Heart left ventricle (tissue), 16 donors: Measurements from ENCODE around the gene PTGR3. TPM values are rescaled to one million over a fixed set of nuclear protein-coding genes. Genes with fewer than 3 reads are reported as not detected.

Experiments used
- ATAC-seq, 4 donors: fragments of 200-7000 bp; cut with Tn5 transposase; one replicate each; pipeline ENCODE4 v1.9.1; 2020 to 2022; ENCODE audit warnings: moderate library complexity in 4 of 4, mild to moderate bottlenecking in 3 of 4, moderate number of reproducible peaks in 1 of 4
- DNase-seq, 5 donors: peaks; one replicate each; pipeline ENCODE4 v3.0.0-alpha.2; 2020
- H3K27ac ChIP-seq, 12 donors: fragments of 200-600 bp; sonication (generic) in 4 of 12; one replicate each; pipeline versions ENCODE4 v1.5.0 to v1.8.0; 2016 to 2022; ENCODE audit warnings: mild to moderate bottlenecking in 2 of 12
- H3K27me3 ChIP-seq, 9 donors: fragments of 200-600 bp; sonication (generic) in 2 of 9; one replicate each; pipeline versions ENCODE4 v1.5.1 to v1.8.0; 2016 to 2022; ENCODE audit warnings: mild to moderate bottlenecking in 3 of 9
- H3K36me3 ChIP-seq, 9 donors: fragments of 200-600 bp; sonication (generic) in 2 of 9; one replicate each; pipeline versions ENCODE4 v1.5.0 to v1.8.0; 2018 to 2022; ENCODE audit warnings: mild to moderate bottlenecking in 2 of 9
- H3K4me1 ChIP-seq, 12 donors: fragments of 200-600 bp; sonication (generic) in 4 of 12; one replicate each; pipeline versions ENCODE4 v1.5.0 to v1.8.0; 2016 to 2022; ENCODE audit warnings: mild to moderate bottlenecking in 3 of 12
- H3K4me3 ChIP-seq, 12 donors: fragments of 200-600 bp; sonication (generic) in 4 of 12; one replicate each; pipeline versions ENCODE4 v1.5.0 to v1.8.0; 2017 to 2022; ENCODE audit warnings: mild to moderate bottlenecking in 9 of 12, moderate library complexity in 4 of 12
- H3K9me3 ChIP-seq, 12 donors: fragments of 200-600 bp; sonication (generic) in 4 of 12; one replicate each; pipeline versions ENCODE4 v1.5.0 to v1.8.0; 2016 to 2022; ENCODE audit warnings: mild to moderate bottlenecking in 1 of 12
- CTCF ChIP-seq, 12 donors: fragments of 200-600 bp; sonication (generic) in 4 of 12; IDR thresholded peaks; one replicate each; pipeline versions ENCODE4 v1.5.0 to v1.8.0; 2018 to 2022; ENCODE audit warnings: antibody characterized with exemption in 12 of 12, mild to moderate bottlenecking in 5 of 12
- POLR2A ChIP-seq, 2 donors: fragments of 450-650 bp; IDR thresholded peaks; one replicate each; pipeline ENCODE4 v1.6.1; 2017; ENCODE audit warnings: antibody characterized with exemption in 2 of 2, mild to moderate bottlenecking in 2 of 2, moderate library complexity in 2 of 2
- WGBS, 4 donors: extraction: QIAGEN DNeasy Blood & Tissue Kit in 2 of 4; methylation state at CpG; one replicate each; pipeline versions ENCODE4 v1.1.5 to v1.1.7; 2013 to 2018; 5-methylcytosine and 5-hydroxymethylcytosine counted together
- intact Hi-C, 10 donors: fragments of 100-400 bp; cut with DNase I; formaldehyde crosslinking; loops; one replicate each; pipeline versions ENCODE4 v1.11.1 to v1.14.2; 2022
- polyA plus RNA-seq, 2 donors: library from polyadenylated mRNA; stranded (reverse); fragments of 200-250 nt; gene quantifications; one replicate each; pipeline ENCODE4 v1.2.3, GENCODE V29; 2013
- total RNA-seq, 9 donors: library from RNA; depleted of rRNA in 2 of 9; stranded (reverse); fragments of >200 nt in 2 of 9; fragmentation: NEBNext Ultra II Directional in 3 of 9; extraction: Animal tissue kit (Norgen Biotek cat#: 25700) in 3 of 9; gene quantifications; one replicate each; pipeline versions ENCODE4 v1.1.0 to v1.2.4, GENCODE V29; 2016 to 2023
- donor health status: ischemic (EF 13 %, LVEDD 7.1; RV severe dilation, severe dysfunction).
- donor health status: healthy with polysubstance abuse.
- donor health status: DM: no; HTN: yes; CAD: no.
- donor health status: DM: no; HTN: no; CAD: no.
- donor health status: ischemic (EF 25% LVEDD 6.9; RV normal size, moderate dysfunction).
- donor health status: ischemic (EF 25% LVEDD 5.7; RV mildly dilated, moderate dysfunction).
- donor health status: healthy.
- donor health status: DM: yes; HTN: yes; CAD: no.
- donor health status: ischemic (EF 35%, LVEDD 5.7; RV mildly dilated, moderate dysfunction).
- donor health status: nonischemic (EF 11% LVEDD 7.7; RV severe dilation, severe dysfunction).
- donor health status: DM: yes; HTN: yes; CAD: no.
- donor health status: PGD.
- donor health status: ischemic (EF 29% LVEDD 5.4; RV normal size, mild dysfunction).
- donor health status: nonischemic (EF 23%, LVEDD 6.1; RV moderate dilation, normal function).

Gene PTGR3
- total and polyA plus RNA-seq, 11 donors = 13.6 to 58.2 (median 49.1) TPM

GRCh38 chr18:75210274-75211001 lies 1.5 kb upstream of the PTGR3 start, which contains the start of gene TSHZ1:
Gene TSHZ1, plus strand, starts transcription at chr18:75210797. Its CDS starts 1,080 bp downstream, at chr18:75211877.
- intact Hi-C loops = loop anchor here in 4 of 10 donors (2.0 to 10.0 kb wide), 4 partner anchors 37 to 247 kb away; no protein-coding TSS in a partner anchor
- Histone ChIP-seq H3K27ac (peak within 1 kb of the TSS; percentile 96 to 100 (median 99)), H3K27me3 (no peaks in the 10 kb centered on the region), H3K9me3 (no peaks in the 10 kb centered on the region), H3K36me3 (no peaks in the 10 kb centered on the region), H3K4me3 (peak within 1 kb of the TSS; percentile 61 to 99 (median 96)), H3K4me1 (peaks cover 7 to 61% (median 48%) of the 10 kb centered on the region in 12 donors)
- peak; percentile 43 to 71 (median 54) for ATAC-seq
- TF ChIP-seq POLR2A (IDR thresholded peaks at IDR 0.05) (peak in 1 of 2 donors; percentile 81), CTCF (IDR thresholded peaks at IDR 0.05) (no peak)
- WGBS, 4 donors = 1 to 2% (median 1%) methylated on average over 15 of the region's 15 CpGs
- DNase-seq = peak in 4 of 5 donors; percentile 58 to 79 (median 66)

GRCh38 chr18:75209951-75210258 lies 966 bp upstream of the PTGR3 start:
- WGBS, 4 donors = 0 to 1% (median 1%) methylated on average over 8 of the region's 8 CpGs
- DNase-seq (no peak), ATAC-seq (no peak)
- Histone ChIP-seq H3K27me3 (no peaks in the 10 kb centered on the region), H3K36me3 (no peaks in the 10 kb centered on the region), H3K9me3 (no peaks in the 10 kb centered on the region), H3K27ac (peak overlapping the region; percentile 96 to 100 (median 99)), H3K4me1 (peaks cover 7 to 62% (median 52%) of the 10 kb centered on the region in 12 donors), H3K4me3 (peak overlapping the region; percentile 61 to 99 (median 96))
- TF ChIP-seq POLR2A (IDR thresholded peaks at IDR 0.05) (no peak), CTCF (IDR thresholded peaks at IDR 0.05) (no peak)
- intact Hi-C loops = loop anchor here in 8 of 10 donors (2.0 to 10.0 kb wide), 14 partner anchors 37 to 613 kb away; partner anchors contain the start of gene ZNF407 (in 1 of the 8)

DNA sequence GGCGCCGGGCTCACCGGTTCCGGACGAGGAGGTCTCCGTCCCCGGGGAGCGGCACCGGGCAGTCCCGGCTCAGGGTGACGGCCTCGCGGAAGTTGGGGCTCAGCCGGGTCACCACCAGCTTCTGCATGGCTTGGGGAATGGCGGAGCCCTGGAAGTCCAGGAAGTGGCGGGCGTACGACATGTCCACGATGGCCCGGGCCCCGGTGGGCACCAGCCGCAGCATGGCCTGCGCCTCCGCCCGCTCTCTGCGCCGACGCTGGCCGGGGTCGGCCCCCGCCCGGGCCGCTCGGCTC lies 157 bp downstream of the PTGR3 start:
- Histone ChIP-seq H3K27me3 (no peaks in the 10 kb centered on the region), H3K4me3 (peak overlapping the region; percentile 61 to 99 (median 96)), H3K9me3 (no peaks in the 10 kb centered on the region), H3K27ac (peak overlapping the region; percentile 96 to 100 (median 99)), H3K36me3 (no peaks in the 10 kb centered on the region), H3K4me1 (peaks cover 4 to 63% (median 53%) of the 10 kb centered on the region in 12 donors)
- ATAC-seq = no peak
- intact Hi-C loops = loop anchor here in 8 of 10 donors (2.0 to 10.0 kb wide), 11 partner anchors 36 to 611 kb away; partner anchors contain the start of gene ZNF407 (in 1 of the 8)
- DNase-seq = peak in 2 of 5 donors; percentile 50 to 61
- TF ChIP-seq CTCF (IDR thresholded peaks at IDR 0.05) (no peak), POLR2A (IDR thresholded peaks at IDR 0.05) (peak in 1 of 2 donors; percentile 33)
- 0 to 1% (median 0%) methylated on average over 16 to 34 of the region's 34 CpGs; no CpG with 5 or more reads in 1 of the 4 donors for WGBS, 4 donors

DNA sequence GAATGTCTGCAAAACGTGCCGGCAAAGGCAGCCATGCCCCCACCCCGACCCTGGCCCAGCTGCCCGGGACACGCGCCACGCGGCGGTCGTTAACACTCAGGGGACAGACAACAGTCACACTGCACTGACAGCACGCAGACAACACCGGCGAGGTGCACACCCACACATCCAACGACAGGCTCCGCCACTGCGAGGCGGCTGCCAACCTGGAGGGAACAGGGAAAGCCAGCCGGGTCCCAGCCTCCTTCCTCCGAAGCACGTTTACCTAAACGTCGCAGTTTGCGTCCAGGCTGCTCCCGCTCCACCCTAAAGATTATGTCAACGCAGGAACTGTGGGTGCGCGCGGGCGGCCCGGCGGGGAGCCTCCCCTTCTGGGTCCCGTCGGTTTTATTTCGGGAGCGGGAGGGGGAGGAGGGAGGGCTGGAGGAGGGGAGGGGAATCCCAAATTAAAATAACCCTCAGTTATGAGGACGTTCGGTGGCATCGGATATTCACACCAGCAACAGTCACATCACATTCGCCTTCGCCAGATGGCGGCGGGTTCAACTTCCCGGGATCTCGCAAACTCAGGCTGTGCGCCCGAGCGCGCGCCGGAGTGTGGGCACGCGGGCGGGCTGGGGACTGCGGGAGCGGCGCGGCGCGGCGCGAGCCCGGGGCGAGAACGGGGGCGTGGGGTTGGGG lies 644 bp downstream of the PTGR3 start:
- Histone ChIP-seq H3K27me3 (no peaks in the 10 kb centered on the region), H3K4me3 (peak overlapping the region; percentile 61 to 99 (median 96)), H3K36me3 (no peaks in the 10 kb centered on the region), H3K9me3 (no peaks in the 10 kb centered on the region), H3K4me1 (peaks cover 0 to 63% (median 53%) of the 10 kb centered on the region in 12 donors), H3K27ac (peak overlapping the region; percentile 96 to 100 (median 99))
- DNase-seq = peak; percentile 57 to 76 (median 63)
- intact Hi-C loops = loop anchor here in 8 of 10 donors (2.0 to 10.0 kb wide), 11 partner anchors 36 to 611 kb away; partner anchors contain the start of gene ZNF407 (in 1 of the 8)
- peak; percentile 6 to 23 (median 18) for ATAC-seq
- WGBS, 4 donors = 0 to 1% (median 1%) methylated on average over 37 to 65 of the region's 65 CpGs
- TF ChIP-seq CTCF (IDR thresholded peaks at IDR 0.05) (peak in 4 of 12 donors; percentile 7 to 20 (median 14)), POLR2A (IDR thresholded peaks at IDR 0.05) (no peak)
